ENCODE measurements around the gene FARS2. TPM values are rescaled to one million over a fixed set of nuclear protein-coding genes. Genes with fewer than 3 reads are reported as not detected.

The FARS2 gene
- total RNA-seq, 1 experiment from 2014 or later: 13.8 TPM

DNA sequence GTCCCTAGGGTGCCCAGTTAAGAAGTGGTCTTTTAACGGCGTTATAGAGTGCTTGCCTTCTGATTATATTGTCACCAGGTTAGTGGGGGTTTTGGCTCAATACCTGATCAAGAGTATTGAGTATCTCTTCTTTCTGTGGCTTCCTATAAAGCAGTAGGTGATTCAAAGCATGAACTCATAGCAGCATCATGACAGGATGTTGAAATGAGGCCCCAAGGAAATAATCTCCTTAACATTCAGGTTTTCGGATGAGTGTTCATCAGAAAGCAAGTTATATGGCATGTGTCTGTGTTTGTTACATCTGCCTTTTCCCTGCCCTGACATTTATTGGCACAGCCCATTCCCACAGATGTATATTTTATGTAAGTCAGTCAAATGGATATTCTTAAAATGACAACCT is 301.0 kb downstream of the FARS2 start:
- Histone ChIP-seq H3K9me3 (ENCODE audit: control insufficient read depth in 1 of 2, insufficient read depth in 1 of 2, low read depth in 1 of 2, low read length in 2 of 2) (no peaks in the 10 kb centered on the region), H3K4me3 (replicated peaks in 1 of 2; ENCODE audit: low read depth in 1 of 2, low read length in 2 of 2) (no peak overlapping the region), H3K9ac (ENCODE audit: low read length) (no peak overlapping the region), H4K20me1 (ENCODE audit: insufficient read depth) (no peaks in the 10 kb centered on the region), H3K27me3 (ENCODE audit: insufficient read depth, low read length) (no peaks in the 10 kb centered on the region), H3K79me2 (ENCODE audit: insufficient read depth, low read length) (no peaks in the 10 kb centered on the region), H2AFZ (ENCODE audit: low read depth, low read length, poor library complexity, severe bottlenecking) (no peak overlapping the region), H3K4me1 (ENCODE audit: control insufficient read depth in 1 of 2, insufficient read depth in 2 of 2, low read length in 2 of 2) (peaks cover 0 to 6% of the 10 kb centered on the region in 2 experiments; a peak in 1 of 4 replicates), H3K4me2 (ENCODE audit: low read length) (no peak overlapping the region), H3K36me3 (ENCODE audit: control insufficient read depth in 1 of 2, insufficient read depth in 2 of 2, low read length in 2 of 2) (no peaks in the 10 kb centered on the region), H3K27ac (ENCODE audit: low read depth, low read length) (no peak overlapping the region), H3K9me2 (ENCODE audit: insufficient read depth) (no peaks in the 10 kb centered on the region)
- ChIA-PET POLR2A (no interaction called here), CTCF (no interaction called here), RAD21 (ENCODE audit: low non-redundant PET in 1 of 2, low total read pairs in 2 of 2, uncharacterized antibody in 2 of 2, unreplicated experiment in 2 of 2) (no interaction called here)
- intact Hi-C loops (cut with micrococcal nuclease): no loop called here
- no peak for ATAC-seq
- TF ChIP-seq RAD21 (IDR thresholded peaks at IDR 0.05; ENCODE audit: low read depth) (no peak), CEBPB (IDR thresholded peaks at IDR 0.05; ENCODE audit: low read depth) (no peak), EZH2 (IDR thresholded peaks at IDR 0.05) (no peak), POLR2A (IDR thresholded peaks at IDR 0.05; ENCODE audit: borderline replicate concordance, extremely low read depth, insufficient read depth, insufficient read length) (no peak), EGR1 (IDR thresholded peaks at IDR 0.05; ENCODE audit: low read depth) (no peak), CTCF (IDR thresholded peaks at IDR 0.05 in 2 of 3, conservative IDR thresholded peaks at IDR 0.05 in 1 of 3; ENCODE audit: borderline replicate concordance in 1 of 3, insufficient read depth in 1 of 3, low read depth in 2 of 3, low read length in 2 of 3) (no peak), SP1 (IDR thresholded peaks at IDR 0.05; ENCODE audit: low read depth) (no peak), ELF1 (IDR thresholded peaks at IDR 0.05; ENCODE audit: borderline replicate concordance, low read depth) (no peak), JUND (IDR thresholded peaks at IDR 0.05) (no peak), REST (IDR thresholded peaks at IDR 0.05; ENCODE audit: low read depth) (no peak), ZFX (IDR thresholded peaks at IDR 0.05) (no peak), YY1 (IDR thresholded peaks at IDR 0.05; ENCODE audit: extremely low read depth, insufficient replicate concordance, low read depth, low read length) (no peak), EZH2phosphoT487 (IDR thresholded peaks at IDR 0.05; ENCODE audit: borderline replicate concordance) (no peak), CBX3 (IDR thresholded peaks at IDR 0.05; ENCODE audit: low read depth) (no peak)
- TF ChIP-seq, protein P1, sequence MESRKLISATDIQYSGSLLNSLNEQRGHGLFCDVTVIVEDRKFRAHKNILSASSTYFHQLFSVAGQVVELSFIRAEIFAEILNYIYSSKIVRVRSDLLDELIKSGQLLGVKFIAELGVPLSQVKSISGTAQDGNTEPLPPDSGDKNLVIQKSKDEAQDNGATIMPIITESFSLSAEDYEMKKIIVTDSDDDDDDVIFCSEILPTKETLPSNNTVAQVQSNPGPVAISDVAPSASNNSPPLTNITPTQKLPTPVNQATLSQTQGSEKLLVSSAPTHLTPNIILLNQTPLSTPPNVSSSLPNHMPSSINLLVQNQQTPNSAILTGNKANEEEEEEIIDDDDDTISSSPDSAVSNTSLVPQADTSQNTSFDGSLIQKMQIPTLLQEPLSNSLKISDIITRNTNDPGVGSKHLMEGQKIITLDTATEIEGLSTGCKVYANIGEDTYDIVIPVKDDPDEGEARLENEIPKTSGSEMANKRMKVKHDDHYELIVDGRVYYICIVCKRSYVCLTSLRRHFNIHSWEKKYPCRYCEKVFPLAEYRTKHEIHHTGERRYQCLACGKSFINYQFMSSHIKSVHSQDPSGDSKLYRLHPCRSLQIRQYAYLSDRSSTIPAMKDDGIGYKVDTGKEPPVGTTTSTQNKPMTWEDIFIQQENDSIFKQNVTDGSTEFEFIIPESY (IDR thresholded peaks at IDR 0.05; ENCODE audit: extremely low read depth, insufficient replicate concordance, low read length): no peak
- no TSS peak for BruUV-seq (replicated peaks)
- no peak for DNase-seq (ENCODE audit: low read depth, low spot score)

Data from HCT116 (cell line).